Measurements from ENCODE around the gene TEX14.

DNA sequence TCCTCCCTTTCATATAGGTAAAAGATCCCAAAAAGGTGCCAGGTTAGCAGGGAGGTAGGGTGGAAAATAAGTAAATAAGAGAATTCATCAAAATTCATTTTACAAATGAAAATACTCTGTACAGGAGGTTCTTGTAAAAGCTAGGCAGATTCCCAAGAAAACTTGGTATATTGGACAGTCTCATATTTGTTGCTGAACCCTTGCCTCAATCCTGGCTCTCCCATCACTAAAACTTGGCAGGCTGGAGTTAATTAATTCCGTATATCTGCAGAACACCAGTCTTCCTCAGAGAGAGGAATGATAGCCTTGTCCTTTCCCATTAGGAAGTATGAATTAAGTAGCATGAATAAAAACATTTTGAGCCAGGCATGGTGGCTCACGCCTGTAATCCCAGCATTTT, 111.2 kb downstream of the TEX14 start:
- TF ChIP-seq POLR2A (IDR thresholded peaks at IDR 0.05) (no peak), CTCF (IDR thresholded peaks at IDR 0.05) (no peak), EP300 (IDR thresholded peaks at IDR 0.05) (no peak), POLR2AphosphoS5 (IDR thresholded peaks at IDR 0.05) (no peak)
